Colonic mucosa (tissue), 4 donors: ENCODE measurements around the gene TRAPPC2B. TPM values are rescaled to one million over a fixed set of nuclear protein-coding genes. Genes with fewer than 3 reads are reported as not detected.

ENCODE experiments used
- DNase-seq: peaks from one replicate; pipeline ENCODE4 v3.0.0-alpha.2; 2020
- H3K27ac ChIP-seq: fragments of 200-600 bp; one replicate; pipeline ENCODE4 v1.8.0; 2021
- H3K27me3 ChIP-seq: fragments of 200-600 bp; one replicate; pipeline ENCODE4 v1.8.0; 2021
- H3K36me3 ChIP-seq: fragments of 200-600 bp; one replicate; pipeline ENCODE4 v1.8.0; 2021
- H3K4me1 ChIP-seq: fragments of 200-600 bp; one replicate; pipeline ENCODE4 v1.8.0; 2021; ENCODE audit warnings: mild to moderate bottlenecking
- H3K4me3 ChIP-seq: fragments of 200-600 bp; one replicate; pipeline ENCODE4 v1.8.0; 2021
- H3K9ac ChIP-seq, 2 donors: one replicate each; pipeline ENCODE4 v1.7.0; 2013; ENCODE audit warnings: control low read depth in 2 of 2, low read depth in 2 of 2, low read length in 2 of 2
- H3K9me3 ChIP-seq: fragments of 200-600 bp; one replicate; pipeline ENCODE4 v1.8.0; 2021
- intact Hi-C: fragments of 100-400 bp; cut with DNase I; formaldehyde crosslinking; loops from one replicate; pipeline ENCODE4 v1.14.1; 2022
- total RNA-seq, 2 donors: library from RNA; stranded (reverse); fragmentation: NEBNext Ultra II Directional in 1 of 2; extraction: Animal tissue kit (Norgen Biotek cat#: 25700) in 1 of 2; gene quantifications; one replicate each; pipeline ENCODE4 v1.2.1, GENCODE V29; 2021
- TF ChIP-seq, protein P1 (sequence below): fragments of 200-600 bp; IDR thresholded peaks from one replicate; pipeline ENCODE4 v1.8.0; 2022; ENCODE audit warnings: antibody characterized with exemption, mild to moderate bottlenecking
- donor health status: healthy.
- donor health status: DM: no; HTN: no; CAD: no.
- donor health status: DM: no; HTN: no; CAD: no.

TRAPPC2B gene
- total RNA-seq, 2 donors from 2014 or later: 3.8 to 4.6 TPM

DNA sequence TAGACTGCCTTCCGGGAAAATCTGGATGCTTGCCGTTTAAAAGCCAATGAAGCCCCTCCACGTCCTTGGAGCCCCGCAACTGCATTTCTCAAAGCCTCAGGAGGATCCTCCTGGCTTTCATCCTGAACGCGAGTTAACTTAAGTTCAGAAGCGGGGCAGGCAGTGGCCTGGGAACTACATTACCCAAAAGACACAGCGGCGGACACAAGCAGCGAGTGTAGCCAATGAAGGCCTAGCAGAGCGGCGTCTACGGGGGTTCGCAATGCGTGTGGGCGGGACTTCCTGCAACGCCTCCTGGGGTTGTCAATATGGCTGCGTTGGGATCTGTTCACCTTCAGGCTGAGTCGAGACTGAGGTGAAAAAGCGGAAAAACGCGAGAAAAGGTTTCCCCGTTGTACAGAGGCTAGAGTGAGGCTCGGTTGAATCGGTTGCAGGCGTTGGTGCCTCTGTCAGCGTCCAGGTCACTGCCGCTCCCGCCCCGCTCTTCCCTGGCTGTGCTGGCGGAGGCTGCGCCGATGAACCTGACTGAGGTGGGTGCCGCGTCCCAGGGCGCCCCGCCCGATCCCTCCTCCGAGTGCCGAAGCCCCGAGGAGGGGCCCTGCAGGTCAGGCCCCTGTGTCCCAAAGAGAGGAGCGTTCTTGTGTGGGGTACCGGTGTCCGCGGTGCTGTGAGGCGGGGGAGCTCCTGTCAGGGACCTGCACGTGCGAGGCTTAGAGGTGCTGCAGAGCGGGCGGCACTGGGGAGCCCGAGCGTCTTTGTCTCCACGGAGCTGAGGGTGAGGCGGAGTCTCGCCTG is 47.7 kb downstream of the TRAPPC2B start, which contains the start of gene ZNF17:
Gene ZNF17 (plus strand): TSS at position 285 of the 795 bp plus-strand sequence. CDS start 2,455 bp downstream, outside the sequence.
- no peaks in the 10 kb centered on the region for H3K27me3 ChIP-seq
- H3K9ac ChIP-seq: peak within 1 kb of the TSS; percentile 70 to 81
- peak within 1 kb of the TSS; percentile 99 for H3K4me3 ChIP-seq
- intact Hi-C loops: no loop called here
- no peaks in the 10 kb centered on the region for H3K36me3 ChIP-seq
- DNase-seq: peak; percentile 96
- H3K27ac ChIP-seq: no peak within 1 kb of the TSS
- no peaks in the 10 kb centered on the region for H3K9me3 ChIP-seq
- peaks cover 7% of the 10 kb centered on the region for H3K4me1 ChIP-seq
- TF ChIP-seq, protein P1, sequence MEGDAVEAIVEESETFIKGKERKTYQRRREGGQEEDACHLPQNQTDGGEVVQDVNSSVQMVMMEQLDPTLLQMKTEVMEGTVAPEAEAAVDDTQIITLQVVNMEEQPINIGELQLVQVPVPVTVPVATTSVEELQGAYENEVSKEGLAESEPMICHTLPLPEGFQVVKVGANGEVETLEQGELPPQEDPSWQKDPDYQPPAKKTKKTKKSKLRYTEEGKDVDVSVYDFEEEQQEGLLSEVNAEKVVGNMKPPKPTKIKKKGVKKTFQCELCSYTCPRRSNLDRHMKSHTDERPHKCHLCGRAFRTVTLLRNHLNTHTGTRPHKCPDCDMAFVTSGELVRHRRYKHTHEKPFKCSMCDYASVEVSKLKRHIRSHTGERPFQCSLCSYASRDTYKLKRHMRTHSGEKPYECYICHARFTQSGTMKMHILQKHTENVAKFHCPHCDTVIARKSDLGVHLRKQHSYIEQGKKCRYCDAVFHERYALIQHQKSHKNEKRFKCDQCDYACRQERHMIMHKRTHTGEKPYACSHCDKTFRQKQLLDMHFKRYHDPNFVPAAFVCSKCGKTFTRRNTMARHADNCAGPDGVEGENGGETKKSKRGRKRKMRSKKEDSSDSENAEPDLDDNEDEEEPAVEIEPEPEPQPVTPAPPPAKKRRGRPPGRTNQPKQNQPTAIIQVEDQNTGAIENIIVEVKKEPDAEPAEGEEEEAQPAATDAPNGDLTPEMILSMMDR: no peak

Other genes with a start within 250 kb of the TRAPPC2B start
- gene USP29, start 243.6 kb upstream of the TRAPPC2B start, total RNA-seq: not detected
- gene ZIM3, start 218.3 kb upstream of the TRAPPC2B start, total RNA-seq: not detected
- gene DUXA, start 196.1 kb upstream of the TRAPPC2B start, total RNA-seq: not detected
- gene ZNF264, start 172.1 kb upstream of the TRAPPC2B start, total RNA-seq: 10 to 100 TPM; 23.9 to 26.3 TPM
- gene AURKC, start 132.5 kb upstream of the TRAPPC2B start, total RNA-seq: under 1 TPM; 0.30 to 0.69 TPM
- gene ZNF805, start 122.9 kb upstream of the TRAPPC2B start, total RNA-seq: 10 to 100 TPM in 1 of 2 donors, 1 to 10 TPM in 1; 6.2 to 11.4 TPM
- gene ZNF460, start 83.1 kb upstream of the TRAPPC2B start, total RNA-seq: 10 to 100 TPM; 28.5 to 35.1 TPM
- gene ZNF543, start 43.1 kb upstream of the TRAPPC2B start, total RNA-seq: 1 to 10 TPM; 3.2 to 3.7 TPM
- 1 to 10 TPM; 3.6 TPM for gene ZNF304, start 12.3 kb upstream of the TRAPPC2B start, total RNA-seq
- gene ZNF547, start within 50 bp of the TRAPPC2B start, total RNA-seq: 1 to 10 TPM; 1.2 to 2.3 TPM
- 1 to 10 TPM; 6.5 to 7.6 TPM for gene ZNF548, start 26.3 kb downstream of the TRAPPC2B start, total RNA-seq
- gene ZNF17, start 47.6 kb downstream of the TRAPPC2B start, total RNA-seq: 1 to 10 TPM; 6.2 to 6.9 TPM
- gene ZNF749, start 71.8 kb downstream of the TRAPPC2B start, total RNA-seq: 1 to 10 TPM; 9.2 to 9.3 TPM
- under 1 TPM; 0.21 to 0.25 TPM for gene VN1R1, start 93.6 kb downstream of the TRAPPC2B start, total RNA-seq
- 1 to 10 TPM; 3.5 to 5.3 TPM for gene ZNF772, start 114.0 kb downstream of the TRAPPC2B start, total RNA-seq
- gene ZNF419, start 124.2 kb downstream of the TRAPPC2B start, total RNA-seq: 1 to 10 TPM; 3.6 to 4.4 TPM
- gene ZNF773, start 136.4 kb downstream of the TRAPPC2B start, total RNA-seq: 1 to 10 TPM; 4.7 to 5.3 TPM
- 1 to 10 TPM; 2.6 to 2.8 TPM for gene ZNF549, start 163.8 kb downstream of the TRAPPC2B start, total RNA-seq
- gene ZNF550, start 196.3 kb downstream of the TRAPPC2B start, total RNA-seq: 1 to 10 TPM; 4.0 to 5.1 TPM
- gene ZNF416, start 215.4 kb downstream of the TRAPPC2B start, total RNA-seq: 1 to 10 TPM; 2.2 to 3.5 TPM
- 1 to 10 TPM; 1.3 to 1.8 TPM for gene ZIK1, start 220.6 kb downstream of the TRAPPC2B start, total RNA-seq
- 1 to 10 TPM; 1.2 to 4.1 TPM for gene ZNF530, start 236.3 kb downstream of the TRAPPC2B start, total RNA-seq